SK-N-SH (cell line): Measurements from ENCODE around the gene PAPLN. TPM values are rescaled to one million over a fixed set of nuclear protein-coding genes. Genes with fewer than 3 reads are reported as not detected.
A peak's percentile ranks its signal among the peaks of the same experiment; 100 is the strongest.

ENCODE experiments used
- CTCF ChIA-PET: fragments of 300-600, 350-600 bp; formaldehyde crosslinking; extraction: SDS; loops from one replicate; lab custom pipeline; 2021; lab: Yijun Ruan, JAX
- POLR2A ChIA-PET: fragments of 350-600 bp; sonication (Branson Sonifier 250); formaldehyde crosslinking; extraction: SDS; loops from one replicate; lab custom pipeline; 2020; ENCODE audit warnings: antibody characterized with exemption, inconsistent platforms; lab: Yijun Ruan, JAX
- DNase-seq: peaks from one replicate; pipeline ENCODE4 v3.0.0; 2012
- H2AFZ ChIP-seq: fragments of 200-600 bp; sonication (generic); 2 replicates; pipeline ENCODE4 v1.8.1; 2016; ENCODE audit warnings: antibody characterized with exemption, mild to moderate bottlenecking, low read depth
- H3F3A ChIP-seq: fragments of 200-600 bp; sonication (generic); replicated peaks from 2 replicates; pipeline ENCODE3; 2016; ENCODE audit warnings: antibody characterized with exemption, mild to moderate bottlenecking; ENCODE audit not compliant: insufficient read depth
- H3K27ac ChIP-seq, 2 experiments: fragments of 200-500 bp in 1 of 2; fragments of 200-600 bp in 1 of 2; sonication (Bioruptor generic) in 1 of 2; sonication (generic), shearing (Covaris generic) in 1 of 2; 2 replicates each; pipeline versions ENCODE4 v1.5.1 to v1.6.1; 2014 to 2016; ENCODE audit warnings: low read depth in 2 of 2, inconsistent platforms in 1 of 2, low read length in 1 of 2, mild to moderate bottlenecking in 1 of 2, mixed read lengths in 1 of 2
- H3K27me3 ChIP-seq: fragments of 200-600 bp; sonication (generic), shearing (Covaris generic); 2 replicates; pipeline ENCODE4 v1.6.1; 2016; ENCODE audit warnings: mixed run types; ENCODE audit not compliant: insufficient read depth
- H3K36me3 ChIP-seq, 2 experiments: fragments of 200-500 bp in 1 of 2; fragments of 200-600 bp in 1 of 2; sonication (Bioruptor generic) in 1 of 2; sonication (generic) in 1 of 2; replicated peaks in 1 of 2; 2 replicates each; pipeline versions ENCODE3 to v1.5.1; 2014 to 2016; ENCODE audit warnings: low read length in 1 of 2, mild to moderate bottlenecking in 1 of 2; ENCODE audit not compliant: insufficient read depth in 2 of 2, control insufficient read depth in 1 of 2
- H3K4me1 ChIP-seq, 2 experiments: fragments of 200-500 bp in 1 of 2; fragments of 200-600 bp in 1 of 2; sonication (Bioruptor generic) in 1 of 2; sonication (generic), shearing (Covaris generic) in 1 of 2; 2 replicates each; pipeline versions ENCODE4 v1.5.1 to v1.6.1; 2014 to 2016; ENCODE audit warnings: low read depth in 1 of 2, low read length in 1 of 2, mixed run types in 1 of 2; ENCODE audit not compliant: insufficient read depth in 2 of 2, control insufficient read depth in 1 of 2
- H3K4me2 ChIP-seq: fragments of 200-600 bp; sonication (generic), shearing (Covaris generic); 2 replicates; pipeline ENCODE4 v1.6.1; 2017; ENCODE audit warnings: mixed run types
- H3K4me3 ChIP-seq, 2 experiments: fragments of 200-500 bp in 1 of 2; fragments of 200-600 bp in 1 of 2; sonication (Bioruptor generic) in 1 of 2; sonication (generic), shearing (Covaris generic) in 1 of 2; 2 replicates each; pipeline versions ENCODE4 v1.5.1 to v1.8.1; 2014 to 2016; ENCODE audit warnings: low read depth in 2 of 2, inconsistent platforms in 1 of 2, low read length in 1 of 2, mild to moderate bottlenecking in 1 of 2, mixed read lengths in 1 of 2, moderate library complexity in 1 of 2
- H3K79me2 ChIP-seq: fragments of 200-600 bp; sonication (generic); 2 replicates; pipeline ENCODE4 v1.8.1; 2017; ENCODE audit warnings: mild to moderate bottlenecking; ENCODE audit not compliant: insufficient read depth
- H3K9ac ChIP-seq: fragments of 200-600 bp; sonication (generic); 2 replicates; pipeline ENCODE4 v1.6.1; 2017; ENCODE audit warnings: mixed run types
- H3K9me2 ChIP-seq: fragments of 200-600 bp; sonication (generic); 2 replicates; pipeline ENCODE4 v1.6.1; 2017; ENCODE audit warnings: mixed run types
- H3K9me3 ChIP-seq: fragments of 200-600 bp; sonication (generic); 2 replicates; pipeline ENCODE4 v1.6.1; 2017; ENCODE audit warnings: mixed run types, mild to moderate bottlenecking, moderate library complexity
- H4K20me1 ChIP-seq: fragments of 200-600 bp; sonication (generic); 2 replicates; pipeline ENCODE4 v1.6.1; 2017; ENCODE audit warnings: mild to moderate bottlenecking, mixed run types; ENCODE audit not compliant: insufficient read depth
- CHD2 ChIP-seq: fragments of 150-350 bp; IDR thresholded peaks from 2 replicates; pipeline ENCODE4 v1.6.1; 2018; ENCODE audit warnings: low read length; ENCODE audit not compliant: partially characterized antibody
- ELF1 ChIP-seq: IDR thresholded peaks from 2 replicates; pipeline ENCODE4 v1.4.0; 2012
- EP300 ChIP-seq, 2 experiments: IDR thresholded peaks; 2 replicates each; pipeline versions ENCODE4 v1.4.0 to v1.6.1; 2012; ENCODE audit warnings: borderline replicate concordance in 1 of 2, low read depth in 1 of 2, low read length in 1 of 2
- EZH2phosphoT487 ChIP-seq: fragments of 200-600 bp; sonication (generic); IDR thresholded peaks from 2 replicates; pipeline ENCODE4 v1.6.1; 2017; ENCODE audit warnings: low read depth, mixed run types, mild to moderate bottlenecking, antibody characterized with exemption, moderate library complexity, borderline replicate concordance
- FOSL2 ChIP-seq: IDR thresholded peaks from 2 replicates; pipeline ENCODE4 v1.4.0; 2012; ENCODE audit warnings: low read depth, mild to moderate bottlenecking, moderate library complexity, borderline replicate concordance
- FOXJ3 ChIP-seq: sonication (generic); formaldehyde crosslinking; IDR thresholded peaks from 2 replicates; pipeline ENCODE4 v1.5.1; 2020; ENCODE audit warnings: mild to moderate bottlenecking, missing genetic modification reagents
- GABPA ChIP-seq: IDR thresholded peaks from 2 replicates; pipeline ENCODE4 v1.4.0; 2012; ENCODE audit warnings: low read depth, mild to moderate bottlenecking
- GATA2 ChIP-seq: sonication (generic); formaldehyde crosslinking; IDR thresholded peaks from 2 replicates; pipeline ENCODE4 v1.5.0; 2020; ENCODE audit warnings: mild to moderate bottlenecking, missing genetic modification reagents
- IRF3 ChIP-seq: fragments of 150-350 bp; IDR thresholded peaks from 2 replicates; pipeline ENCODE4 v1.6.1; 2016; ENCODE audit warnings: mild to moderate bottlenecking, low read depth, low read length
- MAX ChIP-seq: IDR thresholded peaks from 2 replicates; pipeline ENCODE4 v1.4.0; 2012; ENCODE audit warnings: low read depth
- MXI1 ChIP-seq: IDR thresholded peaks from 2 replicates; pipeline ENCODE4 v1.6.1; 2012; ENCODE audit warnings: mild to moderate bottlenecking, low read depth, low read length, improper control_type of control experiment
- NFIC ChIP-seq: IDR thresholded peaks from 2 replicates; pipeline ENCODE4 v1.4.0; 2012; ENCODE audit warnings: borderline replicate concordance
- POLR2AphosphoS5 ChIP-seq: IDR thresholded peaks from 2 replicates; pipeline ENCODE4 v1.6.1; 2012; ENCODE audit warnings: low read depth, low read length
- RFX5 ChIP-seq: IDR thresholded peaks from 2 replicates; pipeline ENCODE4 v1.6.1; 2012; ENCODE audit warnings: mild to moderate bottlenecking, improper control_type of control experiment, low read length
- SMC3 ChIP-seq: IDR thresholded peaks from 2 replicates; pipeline ENCODE4 v1.6.1; 2012; ENCODE audit warnings: low read depth, low read length, improper control_type of control experiment
- TAF1 ChIP-seq: IDR thresholded peaks from 2 replicates; pipeline ENCODE4 v1.6.1; 2012; ENCODE audit warnings: low read depth, mild to moderate bottlenecking, low read length, moderate library complexity, borderline replicate concordance
- TEAD4 ChIP-seq: IDR thresholded peaks from 2 replicates; pipeline ENCODE4 v1.4.0; 2012; ENCODE audit warnings: mild to moderate bottlenecking, borderline replicate concordance; ENCODE audit not compliant: insufficient read depth
- ZBTB33 ChIP-seq: IDR thresholded peaks from 2 replicates; pipeline ENCODE4 v1.4.0; 2012; ENCODE audit warnings: low read depth, borderline replicate concordance
- WGBS: methylation state at CpG from one replicate; pipeline ENCODE4 v1.1.6; 2017; ENCODE audit warnings: low lambda C conversion rate; 5-methylcytosine and 5-hydroxymethylcytosine counted together
- polyA plus RNA-seq, 3 experiments: library from polyadenylated mRNA; depleted of rRNA; stranded (reverse); fragments of >200 nt; gene quantifications; 2 replicates each; pipeline ENCODE4 v1.2.3, GENCODE V29; 2012

PAPLN gene
- polyA plus RNA-seq, 1 of the 3 experiments (the other 2 are of a cell fraction): 0.13 TPM

- Histone ChIP-seq H3K4me1 (peaks cover 8 to 16% of the 10 kb centered on the region in 2 experiments; a peak in 3 of 4 replicates), H3K9ac (no peak overlapping the region), H3F3A (peaks cover 7% of the 10 kb centered on the region), H3K36me3 (no peaks in the 10 kb centered on the region), H3K4me3 (no peak overlapping the region), H2AFZ (no peak overlapping the region), H4K20me1 (no peaks in the 10 kb centered on the region), H3K4me2 (peak overlapping the region; percentile 46; the same call in 1 of the 2 replicates), H3K9me3 (no peaks in the 10 kb centered on the region), H3K27ac (no peak overlapping the region), H3K9me2 (no peaks in the 10 kb centered on the region), H3K27me3 (peaks cover 41% of the 10 kb centered on the region), H3K79me2 (no peaks in the 10 kb centered on the region)
- CTCF ChIA-PET: interaction anchor here (1.5 to 2.1 kb wide), 2 partner anchors 19 to 234 kb away, joined by 3 to 6 read pairs; no protein-coding TSS in a partner anchor
- POLR2A ChIA-PET: no interaction called here
- WGBS: 41% methylated on average over 10 of the region's 10 CpGs
- DNase-seq: no peak
- TF ChIP-seq TEAD4: 0 out of 2 replicates have a peak, but pooled peaks have one; percentile 15
- 0 out of 2 replicates have a peak, but pooled peaks have one; percentile 33 for TF ChIP-seq NFIC
- TF ChIP-seq ELF1: no peak
- TF ChIP-seq FOSL2: peak; percentile 63; the same call in 1 of the 2 replicates
- no peak for TF ChIP-seq FOXJ3 (CRISPR knock-in tag)
These were observed 1.1 kb downstream of the PAPLN start for GRCh38 chr14:73238424-73238852.

- Histone ChIP-seq H4K20me1 (no peaks in the 10 kb centered on the region), H3K4me1 (peaks cover 8 to 16% of the 10 kb centered on the region in 2 experiments; a peak in 3 of 4 replicates), H3K36me3 (no peaks in the 10 kb centered on the region), H3K9me2 (no peaks in the 10 kb centered on the region), H3K9ac (no peak overlapping the region), H3K79me2 (no peaks in the 10 kb centered on the region), H3F3A (peaks cover 7% of the 10 kb centered on the region), H3K9me3 (no peaks in the 10 kb centered on the region), H3K4me2 (peak overlapping the region; percentile 46; the same call in 1 of the 2 replicates), H3K4me3 (no peak overlapping the region), H2AFZ (no peak overlapping the region), H3K27ac (no peak overlapping the region), H3K27me3 (peaks cover 39% of the 10 kb centered on the region)
- ChIA-PET CTCF (interaction anchor here (1.5 to 2.1 kb wide), 2 partner anchors 20 to 233 kb away, joined by 3 to 6 read pairs; no protein-coding TSS in a partner anchor), POLR2A (no interaction called here)
- 93% methylated on average over 11 of the region's 11 CpGs for WGBS
- TF ChIP-seq ZBTB33: no peak
- TF ChIP-seq MXI1: no peak
- no peak for TF ChIP-seq ELF1
- no peak for TF ChIP-seq CHD2
- TF ChIP-seq RFX5: no peak
- TF ChIP-seq EP300 (IDR thresholded peaks at IDR 0.05; ENCODE audit: borderline replicate concordance in 1 of 2, low read depth in 1 of 2, low read length in 1 of 2): no peak
- TF ChIP-seq TAF1: no peak
- TF ChIP-seq NFIC: no peak
- TF ChIP-seq POLR2AphosphoS5: no peak
- no peak for TF ChIP-seq IRF3
- no peak for TF ChIP-seq GATA2 (CRISPR knock-in tag)
- TF ChIP-seq EZH2phosphoT487: no peak
- TF ChIP-seq GABPA: no peak
- TF ChIP-seq MAX: no peak
- no peak for TF ChIP-seq FOXJ3 (CRISPR knock-in tag)
- no peak for TF ChIP-seq TEAD4
- no peak for TF ChIP-seq SMC3
- DNase-seq: peak; percentile 25
These were observed 1.6 kb downstream of the PAPLN start for GRCh38 chr14:73238941-73239340.
